ENCODE data around the gene TMED6. TPM values are rescaled to one million over a fixed set of nuclear protein-coding genes. Genes with fewer than 3 reads are reported as not detected.
A peak's percentile ranks its signal among the peaks of the same experiment; 100 is the strongest.

Gene TMED6
- polyA plus RNA-seq, 1 donor: 3.6 TPM

- Histone ChIP-seq H3K4me1 (ENCODE audit: control insufficient read depth, insufficient read depth, low read length) (peaks cover 13% of the 10 kb centered on the region), H3K4me3 (ENCODE audit: low read length) (peak overlapping the region; percentile 82), H3K27ac (ENCODE audit: low read length) (peak overlapping the region; percentile 85), H3K36me3 (ENCODE audit: control insufficient read depth, insufficient read depth, low read length) (peaks cover 42% of the 10 kb centered on the region), H3K9me3 (ENCODE audit: control insufficient read depth, low read depth, low read length) (no peaks in the 10 kb centered on the region), H3K27me3 (ENCODE audit: control insufficient read depth, insufficient read depth, low read length) (no peaks in the 10 kb centered on the region)
- 0% methylated on average over 1 of the region's 46 CpGs for WGBS (ENCODE audit: insufficient coverage, low lambda C conversion rate)
- DNase-seq: no peak
Measured at GRCh38 chr16:69338557-69339288, 12.9 kb downstream of the TMED6 start.

- no CpG with 5 or more reads among the region's 9 CpGs for WGBS (ENCODE audit: insufficient coverage, low lambda C conversion rate)
- no peak overlapping the region for H3K27ac ChIP-seq (ENCODE audit: low read length)
Measured at GRCh38 chr16:69334696-69335095, 16.9 kb downstream of the TMED6 start.

GRCh38 chr16:69330286-69331109 lies 21.1 kb downstream of the TMED6 start, which contains the start of gene PDF:
Gene PDF, minus strand, starts transcription at chr16:69330588. Its CDS starts 18 bp downstream, at chr16:69330570.
- Histone ChIP-seq H3K4me3 (ENCODE audit: low read length) (peak within 1 kb of the TSS; percentile 76), H3K36me3 (ENCODE audit: control insufficient read depth, insufficient read depth, low read length) (peaks cover 59% of the 10 kb centered on the region), H3K27ac (ENCODE audit: low read length) (peak within 1 kb of the TSS; percentile 74), H3K4me1 (ENCODE audit: control insufficient read depth, insufficient read depth, low read length) (peaks cover 40% of the 10 kb centered on the region), H3K9me3 (ENCODE audit: control insufficient read depth, low read depth, low read length) (no peaks in the 10 kb centered on the region), H3K27me3 (ENCODE audit: control insufficient read depth, insufficient read depth, low read length) (no peaks in the 10 kb centered on the region)
- no CpG with 5 or more reads among the region's 93 CpGs for WGBS (ENCODE audit: insufficient coverage, low lambda C conversion rate)
- peak; percentile 92 to 97 for DNase-seq

More at GRCh38 chr16:69334696-69335095, 16.9 kb downstream of the TMED6 start:
- Histone ChIP-seq H3K27me3 (ENCODE audit: control insufficient read depth, insufficient read depth, low read length) (no peaks in the 10 kb centered on the region), H3K36me3 (ENCODE audit: control insufficient read depth, insufficient read depth, low read length) (peaks cover 47% of the 10 kb centered on the region), H3K4me1 (ENCODE audit: control insufficient read depth, insufficient read depth, low read length) (peaks cover 7% of the 10 kb centered on the region), H3K4me3 (ENCODE audit: low read length) (no peak overlapping the region), H3K9me3 (ENCODE audit: control insufficient read depth, low read depth, low read length) (no peaks in the 10 kb centered on the region)
- no peak for DNase-seq

GRCh38 chr16:69329369-69330285 lies 22.0 kb downstream of the TMED6 start:
- WGBS (ENCODE audit: insufficient coverage, low lambda C conversion rate): no CpG with 5 or more reads among the region's 77 CpGs
- H3K36me3 ChIP-seq (ENCODE audit: control insufficient read depth, insufficient read depth, low read length): peaks cover 56% of the 10 kb centered on the region

GRCh38 chr16:69328854-69329316 lies 22.7 kb downstream of the TMED6 start:
- DNase-seq: no peak

More at GRCh38 chr16:69329369-69330285, 22.0 kb downstream of the TMED6 start:
- peak in 1 of 2 donors; percentile 48 for DNase-seq
- Histone ChIP-seq H3K27ac (ENCODE audit: low read length) (peak overlapping the region; percentile 54), H3K9me3 (ENCODE audit: control insufficient read depth, low read depth, low read length) (no peaks in the 10 kb centered on the region), H3K4me1 (ENCODE audit: control insufficient read depth, insufficient read depth, low read length) (peaks cover 42% of the 10 kb centered on the region), H3K4me3 (ENCODE audit: low read length) (peak overlapping the region; percentile 76), H3K27me3 (ENCODE audit: control insufficient read depth, insufficient read depth, low read length) (no peaks in the 10 kb centered on the region)

GRCh38 chr16:69327585-69328310 lies 23.8 kb downstream of the TMED6 start:
- peaks cover 42% of the 10 kb centered on the region for H3K4me1 ChIP-seq (ENCODE audit: control insufficient read depth, insufficient read depth, low read length)
- H3K4me3 ChIP-seq (ENCODE audit: low read length): no peak overlapping the region
- H3K27ac ChIP-seq (ENCODE audit: low read length): peak overlapping the region; percentile 91
- no CpG with 5 or more reads among the region's 14 CpGs for WGBS (ENCODE audit: insufficient coverage, low lambda C conversion rate)
- no peaks in the 10 kb centered on the region for H3K9me3 ChIP-seq (ENCODE audit: control insufficient read depth, low read depth, low read length)
- no peak for DNase-seq
- no peaks in the 10 kb centered on the region for H3K27me3 ChIP-seq (ENCODE audit: control insufficient read depth, insufficient read depth, low read length)
- peaks cover 54% of the 10 kb centered on the region for H3K36me3 ChIP-seq (ENCODE audit: control insufficient read depth, insufficient read depth, low read length)

More at GRCh38 chr16:69328854-69329316, 22.7 kb downstream of the TMED6 start:
- Histone ChIP-seq H3K4me3 (ENCODE audit: low read length) (peak overlapping the region; percentile 76), H3K27ac (ENCODE audit: low read length) (no peak overlapping the region), H3K4me1 (ENCODE audit: control insufficient read depth, insufficient read depth, low read length) (peaks cover 42% of the 10 kb centered on the region), H3K9me3 (ENCODE audit: control insufficient read depth, low read depth, low read length) (no peaks in the 10 kb centered on the region), H3K36me3 (ENCODE audit: control insufficient read depth, insufficient read depth, low read length) (peaks cover 56% of the 10 kb centered on the region), H3K27me3 (ENCODE audit: control insufficient read depth, insufficient read depth, low read length) (no peaks in the 10 kb centered on the region)
- no CpG with 5 or more reads among the region's 10 CpGs for WGBS (ENCODE audit: insufficient coverage, low lambda C conversion rate)

GRCh38 chr16:69326172-69326873 lies 25.3 kb downstream of the TMED6 start:
- no peak overlapping the region for H3K4me3 ChIP-seq (ENCODE audit: low read length)
- no peaks in the 10 kb centered on the region for H3K27me3 ChIP-seq (ENCODE audit: control insufficient read depth, insufficient read depth, low read length)
- H3K4me1 ChIP-seq (ENCODE audit: control insufficient read depth, insufficient read depth, low read length): peaks cover 42% of the 10 kb centered on the region
- H3K36me3 ChIP-seq (ENCODE audit: control insufficient read depth, insufficient read depth, low read length): peaks cover 58% of the 10 kb centered on the region
- peak; percentile 88 to 94 for DNase-seq
- 41% methylated on average over 4 of the region's 7 CpGs for WGBS (ENCODE audit: insufficient coverage, low lambda C conversion rate)
- no peaks in the 10 kb centered on the region for H3K9me3 ChIP-seq (ENCODE audit: control insufficient read depth, low read depth, low read length)
- peak overlapping the region; percentile 91 for H3K27ac ChIP-seq (ENCODE audit: low read length)

- H3K27me3 ChIP-seq (ENCODE audit: control insufficient read depth, insufficient read depth, low read length): no peaks in the 10 kb centered on the region
- no peaks in the 10 kb centered on the region for H3K9me3 ChIP-seq (ENCODE audit: control insufficient read depth, low read depth, low read length)
- WGBS (ENCODE audit: insufficient coverage, low lambda C conversion rate): no CpG with 5 or more reads among the region's 6 CpGs
- no peak overlapping the region for H3K4me3 ChIP-seq (ENCODE audit: low read length)
- DNase-seq: no peak
- H3K27ac ChIP-seq (ENCODE audit: low read length): peak overlapping the region; percentile 87
- H3K36me3 ChIP-seq (ENCODE audit: control insufficient read depth, insufficient read depth, low read length): peaks cover 64% of the 10 kb centered on the region
- peaks cover 42% of the 10 kb centered on the region for H3K4me1 ChIP-seq (ENCODE audit: control insufficient read depth, insufficient read depth, low read length)
Measured at GRCh38 chr16:69325784-69326171, 25.8 kb downstream of the TMED6 start.

Measured in large intestine (tissue), 3 donors.